H1 (cell line): Measurements from ENCODE around the gene NPM1. TPM values are rescaled to one million over a fixed set of nuclear protein-coding genes. Genes with fewer than 3 reads are reported as not detected.

ENCODE experiments used
- BACH1 ChIP-seq: IDR thresholded peaks from 2 replicates; pipeline ENCODE4 v1.6.1; 2012; ENCODE audit warnings: low read length, improper control_type of control experiment
- CHD1 ChIP-seq: IDR thresholded peaks from 2 replicates; pipeline ENCODE4 v1.6.1; 2012; ENCODE audit warnings: low read depth, low read length, improper control_type of control experiment
- CREB1 ChIP-seq: IDR thresholded peaks from 2 replicates; pipeline ENCODE4 v1.6.1; 2012; ENCODE audit warnings: inconsistent platforms
- EGR1 ChIP-seq: IDR thresholded peaks from 2 replicates; pipeline ENCODE4 v1.6.1; 2011; ENCODE audit warnings: low read depth, low read length, borderline replicate concordance
- EZH2 ChIP-seq: fragments of 200-600 bp; sonication (generic); IDR thresholded peaks from 2 replicates; pipeline ENCODE4 v1.7.1; 2012; ENCODE audit warnings: low read depth, mild to moderate bottlenecking, moderate library complexity, low read length, inconsistent platforms; ENCODE audit not compliant: severe bottlenecking
- GTF2F1 ChIP-seq: IDR thresholded peaks from 2 replicates; pipeline ENCODE4 v1.6.1; 2012; ENCODE audit warnings: low read depth, low read length, improper control_type of control experiment, borderline replicate concordance
- polyA plus RNA-seq, 7 experiments: library from polyadenylated mRNA; depleted of rRNA in 3 of 7; stranded (reverse) in 5 of 7; unstranded in 2 of 7; fragments of >200 nt in 5 of 7; fragments of 200-250 nt in 2 of 7; gene quantifications; 1 replicate in 5 of 7; 2 replicates in 1 of 7; 4 replicates in 1 of 7; pipeline versions ENCODE4 v1.2.1 to v1.2.3, GENCODE V29; 2011 to 2013; ENCODE audit warnings: missing spikeins in 2 of 7, mixed read lengths in 2 of 7
- total RNA-seq: library from RNA; stranded (reverse); fragmentation: NEBNext Ultra II Directional; extraction: Animal tissue kit (Norgen Biotek cat#: 25700); gene quantifications from 2 replicates; pipeline ENCODE4 v1.2.1, GENCODE V29; 2021
- TF ChIP-seq, protein P1 (sequence below): IDR thresholded peaks from 2 replicates; pipeline ENCODE4 v1.6.1; 2011; ENCODE audit warnings: low read length, improper control_type of control experiment

Gene NPM1
- total and polyA plus RNA-seq, 2 of the 8 experiments (the other 6 are each of a cell fraction or from before 2014, with no cell fraction given): 2,182 to 4,042 TPM

DNA sequence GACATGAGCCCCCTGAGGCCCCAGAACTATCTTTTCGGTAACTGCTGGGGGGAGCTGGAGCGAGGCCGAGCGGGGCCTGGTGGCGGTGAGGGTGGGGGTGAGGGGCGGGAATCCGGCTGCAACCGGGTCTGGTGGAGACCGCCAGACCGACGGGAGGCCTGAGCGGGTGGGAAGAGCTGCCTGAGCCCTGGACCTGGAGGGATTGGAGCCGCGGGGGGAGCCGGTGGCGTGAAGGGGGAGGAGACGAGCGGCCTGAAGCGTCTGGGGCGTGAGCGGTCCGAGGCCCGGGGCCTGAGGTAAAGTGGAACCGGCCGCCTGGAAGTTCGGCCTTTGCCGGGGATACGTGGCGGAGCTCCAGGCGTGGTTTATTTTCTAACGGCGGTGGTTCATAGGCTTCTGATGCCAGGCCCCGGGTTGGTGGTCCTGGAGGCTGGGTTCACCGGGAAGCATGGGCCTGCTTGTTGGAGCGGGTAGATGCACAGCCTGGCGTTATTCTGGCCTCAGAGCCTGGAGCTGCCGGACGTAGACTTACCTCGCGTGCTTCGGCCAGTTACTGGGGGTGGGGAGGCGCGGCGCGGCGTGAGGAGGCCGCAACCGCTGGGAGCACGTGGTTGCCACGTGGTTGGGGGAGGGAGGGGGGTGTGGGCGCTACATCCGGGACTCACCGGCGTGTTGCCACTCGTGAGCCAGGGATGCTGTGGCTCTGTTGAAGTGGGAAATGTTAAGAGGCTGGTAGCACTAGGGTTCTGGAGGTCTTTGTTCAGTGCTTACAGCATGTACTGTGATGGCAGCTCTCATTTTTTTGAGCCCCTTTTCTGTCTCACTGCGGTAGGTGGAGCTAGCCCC lies 544 bp downstream of the NPM1 start (continued):
- TF ChIP-seq, protein P1, sequence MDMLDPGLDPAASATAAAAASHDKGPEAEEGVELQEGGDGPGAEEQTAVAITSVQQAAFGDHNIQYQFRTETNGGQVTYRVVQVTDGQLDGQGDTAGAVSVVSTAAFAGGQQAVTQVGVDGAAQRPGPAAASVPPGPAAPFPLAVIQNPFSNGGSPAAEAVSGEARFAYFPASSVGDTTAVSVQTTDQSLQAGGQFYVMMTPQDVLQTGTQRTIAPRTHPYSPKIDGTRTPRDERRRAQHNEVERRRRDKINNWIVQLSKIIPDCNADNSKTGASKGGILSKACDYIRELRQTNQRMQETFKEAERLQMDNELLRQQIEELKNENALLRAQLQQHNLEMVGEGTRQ: peak; percentile 74
- no peak; the same call in 1 of the 2 replicates for TF ChIP-seq CREB1
- TF ChIP-seq GTF2F1: no peak
- TF ChIP-seq EGR1: no peak
- TF ChIP-seq EZH2: no peak
- TF ChIP-seq BACH1: peak; percentile 64; the same call in 1 of the 2 replicates
- peak; percentile 50; the same call in 1 of the 2 replicates for TF ChIP-seq CHD1
